Measurements from ENCODE around the gene ANKRD1. TPM values are rescaled to one million over a fixed set of nuclear protein-coding genes. Genes with fewer than 3 reads are reported as not detected.

The ANKRD1 gene
- total RNA-seq, 1 experiment from 2014 or later, result not detected

- no peak overlapping the region for H3K4me3 ChIP-seq (replicated peaks in 1 of 2; ENCODE audit: low read depth in 1 of 2, low read length in 2 of 2)
Observed at GRCh38 chr10:90911133-90912051, 9.5 kb downstream of the ANKRD1 start.

More at GRCh38 chr10:90911133-90912051, 9.5 kb downstream of the ANKRD1 start:
- TF ChIP-seq ZNF274 (IDR thresholded peaks at IDR 0.05; ENCODE audit: low read depth, low read length) (no peak), CTCF (IDR thresholded peaks at IDR 0.05 in 2 of 3, conservative IDR thresholded peaks at IDR 0.05 in 1 of 3; ENCODE audit: borderline replicate concordance in 1 of 3, insufficient read depth in 1 of 3, low read depth in 2 of 3, low read length in 2 of 3) (peak; percentile 72 to 80 (median 74); a peak in 5 of 6 replicates), EZH2phosphoT487 (IDR thresholded peaks at IDR 0.05; ENCODE audit: borderline replicate concordance) (no peak), EZH2 (IDR thresholded peaks at IDR 0.05) (no peak), ELF1 (IDR thresholded peaks at IDR 0.05; ENCODE audit: borderline replicate concordance, low read depth) (no peak), RAD21 (IDR thresholded peaks at IDR 0.05; ENCODE audit: low read depth) (peak; percentile 90), POLR2AphosphoS5 (IDR thresholded peaks at IDR 0.05; ENCODE audit: low read depth, low read length) (no peak), SP1 (IDR thresholded peaks at IDR 0.05; ENCODE audit: low read depth) (no peak), TCF7L2 (IDR thresholded peaks at IDR 0.05; ENCODE audit: borderline replicate concordance, extremely low read depth, insufficient read depth, insufficient read length) (no peak), SIN3A (IDR thresholded peaks at IDR 0.05; ENCODE audit: low read depth) (no peak), YY1 (IDR thresholded peaks at IDR 0.05; ENCODE audit: extremely low read depth, insufficient replicate concordance, low read depth, low read length) (peak; percentile 20)
- TF ChIP-seq, protein P1, sequence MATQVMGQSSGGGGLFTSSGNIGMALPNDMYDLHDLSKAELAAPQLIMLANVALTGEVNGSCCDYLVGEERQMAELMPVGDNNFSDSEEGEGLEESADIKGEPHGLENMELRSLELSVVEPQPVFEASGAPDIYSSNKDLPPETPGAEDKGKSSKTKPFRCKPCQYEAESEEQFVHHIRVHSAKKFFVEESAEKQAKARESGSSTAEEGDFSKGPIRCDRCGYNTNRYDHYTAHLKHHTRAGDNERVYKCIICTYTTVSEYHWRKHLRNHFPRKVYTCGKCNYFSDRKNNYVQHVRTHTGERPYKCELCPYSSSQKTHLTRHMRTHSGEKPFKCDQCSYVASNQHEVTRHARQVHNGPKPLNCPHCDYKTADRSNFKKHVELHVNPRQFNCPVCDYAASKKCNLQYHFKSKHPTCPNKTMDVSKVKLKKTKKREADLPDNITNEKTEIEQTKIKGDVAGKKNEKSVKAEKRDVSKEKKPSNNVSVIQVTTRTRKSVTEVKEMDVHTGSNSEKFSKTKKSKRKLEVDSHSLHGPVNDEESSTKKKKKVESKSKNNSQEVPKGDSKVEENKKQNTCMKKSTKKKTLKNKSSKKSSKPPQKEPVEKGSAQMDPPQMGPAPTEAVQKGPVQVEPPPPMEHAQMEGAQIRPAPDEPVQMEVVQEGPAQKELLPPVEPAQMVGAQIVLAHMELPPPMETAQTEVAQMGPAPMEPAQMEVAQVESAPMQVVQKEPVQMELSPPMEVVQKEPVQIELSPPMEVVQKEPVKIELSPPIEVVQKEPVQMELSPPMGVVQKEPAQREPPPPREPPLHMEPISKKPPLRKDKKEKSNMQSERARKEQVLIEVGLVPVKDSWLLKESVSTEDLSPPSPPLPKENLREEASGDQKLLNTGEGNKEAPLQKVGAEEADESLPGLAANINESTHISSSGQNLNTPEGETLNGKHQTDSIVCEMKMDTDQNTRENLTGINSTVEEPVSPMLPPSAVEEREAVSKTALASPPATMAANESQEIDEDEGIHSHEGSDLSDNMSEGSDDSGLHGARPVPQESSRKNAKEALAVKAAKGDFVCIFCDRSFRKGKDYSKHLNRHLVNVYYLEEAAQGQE (IDR thresholded peaks at IDR 0.05; ENCODE audit: low read depth), result no peak
- TF ChIP-seq, protein P2, sequence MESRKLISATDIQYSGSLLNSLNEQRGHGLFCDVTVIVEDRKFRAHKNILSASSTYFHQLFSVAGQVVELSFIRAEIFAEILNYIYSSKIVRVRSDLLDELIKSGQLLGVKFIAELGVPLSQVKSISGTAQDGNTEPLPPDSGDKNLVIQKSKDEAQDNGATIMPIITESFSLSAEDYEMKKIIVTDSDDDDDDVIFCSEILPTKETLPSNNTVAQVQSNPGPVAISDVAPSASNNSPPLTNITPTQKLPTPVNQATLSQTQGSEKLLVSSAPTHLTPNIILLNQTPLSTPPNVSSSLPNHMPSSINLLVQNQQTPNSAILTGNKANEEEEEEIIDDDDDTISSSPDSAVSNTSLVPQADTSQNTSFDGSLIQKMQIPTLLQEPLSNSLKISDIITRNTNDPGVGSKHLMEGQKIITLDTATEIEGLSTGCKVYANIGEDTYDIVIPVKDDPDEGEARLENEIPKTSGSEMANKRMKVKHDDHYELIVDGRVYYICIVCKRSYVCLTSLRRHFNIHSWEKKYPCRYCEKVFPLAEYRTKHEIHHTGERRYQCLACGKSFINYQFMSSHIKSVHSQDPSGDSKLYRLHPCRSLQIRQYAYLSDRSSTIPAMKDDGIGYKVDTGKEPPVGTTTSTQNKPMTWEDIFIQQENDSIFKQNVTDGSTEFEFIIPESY (IDR thresholded peaks at IDR 0.05; ENCODE audit: extremely low read depth, insufficient replicate concordance, low read length), result no peak
- ChIA-PET RAD21 (ENCODE audit: low non-redundant PET in 1 of 2, low total read pairs in 2 of 2, uncharacterized antibody in 2 of 2, unreplicated experiment in 2 of 2) (interaction anchor here (0.7 to 1.0 kb wide), 3 partner anchors 339 to 385 kb away, joined by 4 to 5 read pairs (median 5); no protein-coding TSS in a partner anchor), POLR2A (no interaction called here), CTCF (interaction anchor here (0.6 to 3.4 kb wide), 26 partner anchors 10 to 834 kb away, joined by 3 to 39 read pairs (median 4); partner anchors contain the start of gene ANKRD1)
- no peak overlapping the region for H3K9ac ChIP-seq (ENCODE audit: low read length)
- peaks cover 0 to 2% of the 10 kb centered on the region in 2 experiments; a peak in 1 of 4 replicates for H3K4me1 ChIP-seq (ENCODE audit: control insufficient read depth in 1 of 2, insufficient read depth in 2 of 2, low read length in 2 of 2)
- H3K9me3 ChIP-seq (ENCODE audit: control insufficient read depth in 1 of 2, insufficient read depth in 1 of 2, low read depth in 1 of 2, low read length in 2 of 2), result no peaks in the 10 kb centered on the region
- H3K79me2 ChIP-seq (ENCODE audit: insufficient read depth, low read length), result no peaks in the 10 kb centered on the region
- ATAC-seq, result peak; percentile 96
- H3K27ac ChIP-seq (ENCODE audit: low read depth, low read length), result no peak overlapping the region
- no peak overlapping the region for H3K4me2 ChIP-seq (ENCODE audit: low read length)
- H3K9me2 ChIP-seq (ENCODE audit: insufficient read depth), result no peaks in the 10 kb centered on the region
- H3K27me3 ChIP-seq (ENCODE audit: insufficient read depth, low read length), result no peaks in the 10 kb centered on the region
- peak; percentile 69 for DNase-seq (ENCODE audit: low read depth, low spot score)
- no peaks in the 10 kb centered on the region for H4K20me1 ChIP-seq (ENCODE audit: insufficient read depth)
- intact Hi-C loops (cut with micrococcal nuclease), result loop anchor here (1.0 to 10.0 kb wide), 4 partner anchors 340 to 833 kb away; partner anchors contain the start of gene PPP1R3C
- BruUV-seq (replicated peaks), result no TSS peak
- H3K36me3 ChIP-seq (ENCODE audit: control insufficient read depth in 1 of 2, insufficient read depth in 2 of 2, low read length in 2 of 2), result no peaks in the 10 kb centered on the region
- H2AFZ ChIP-seq (ENCODE audit: low read depth, low read length, poor library complexity, severe bottlenecking), result no peak overlapping the region
